WERI-Rb-1 (cell line): ENCODE measurements around the gene ZG16B.

Experiments used
- DNase-seq: peaks from one replicate; pipeline ENCODE4 v3.0.0-alpha.2; 2020
- H3K27ac ChIP-seq: fragments of 250-450 bp; sonication (Bioruptor Pico); 2 replicates; pipeline ENCODE4 v1.5.1; 2020; ENCODE audit warnings: mild to moderate bottlenecking, moderate library complexity
- H3K27me3 ChIP-seq: fragments of 250-450 bp; sonication (Bioruptor Pico); 2 replicates; pipeline ENCODE4 v1.5.1; 2021; ENCODE audit warnings: mild to moderate bottlenecking, low read depth, moderate library complexity; ENCODE audit not compliant: insufficient read depth, severe bottlenecking
- H3K36me3 ChIP-seq: fragments of 250-450 bp; sonication (Bioruptor Pico); 2 replicates; pipeline ENCODE4 v1.5.1; 2020; ENCODE audit warnings: mild to moderate bottlenecking, moderate library complexity
- H3K4me3 ChIP-seq: 2 replicates; pipeline ENCODE4 v1.5.1; 2011; ENCODE audit warnings: low read depth, mild to moderate bottlenecking, control low read depth, low read length
- H3K9me3 ChIP-seq: fragments of 250-450 bp; sonication (Bioruptor Pico); 2 replicates; pipeline ENCODE4 v1.5.1; 2021; ENCODE audit warnings: mild to moderate bottlenecking, moderate library complexity; ENCODE audit not compliant: severe bottlenecking
- TF ChIP-seq, protein P1 (sequence below): IDR thresholded peaks from 2 replicates; pipeline ENCODE4 v1.5.1; 2011; ENCODE audit warnings: low read depth, mild to moderate bottlenecking, control low read depth, inconsistent platforms, low read length

Gene ZG16B

GRCh38 chr16:2808181-2808580 lies 21.9 kb upstream of the ZG16B start:
- no peak for DNase-seq
- Histone ChIP-seq H3K36me3 (no peaks in the 10 kb centered on the region), H3K27me3 (no peaks in the 10 kb centered on the region), H3K4me3 (no peak overlapping the region), H3K27ac (no peak overlapping the region), H3K9me3 (peaks cover under 1% of the 10 kb centered on the region)
- TF ChIP-seq, protein P1, sequence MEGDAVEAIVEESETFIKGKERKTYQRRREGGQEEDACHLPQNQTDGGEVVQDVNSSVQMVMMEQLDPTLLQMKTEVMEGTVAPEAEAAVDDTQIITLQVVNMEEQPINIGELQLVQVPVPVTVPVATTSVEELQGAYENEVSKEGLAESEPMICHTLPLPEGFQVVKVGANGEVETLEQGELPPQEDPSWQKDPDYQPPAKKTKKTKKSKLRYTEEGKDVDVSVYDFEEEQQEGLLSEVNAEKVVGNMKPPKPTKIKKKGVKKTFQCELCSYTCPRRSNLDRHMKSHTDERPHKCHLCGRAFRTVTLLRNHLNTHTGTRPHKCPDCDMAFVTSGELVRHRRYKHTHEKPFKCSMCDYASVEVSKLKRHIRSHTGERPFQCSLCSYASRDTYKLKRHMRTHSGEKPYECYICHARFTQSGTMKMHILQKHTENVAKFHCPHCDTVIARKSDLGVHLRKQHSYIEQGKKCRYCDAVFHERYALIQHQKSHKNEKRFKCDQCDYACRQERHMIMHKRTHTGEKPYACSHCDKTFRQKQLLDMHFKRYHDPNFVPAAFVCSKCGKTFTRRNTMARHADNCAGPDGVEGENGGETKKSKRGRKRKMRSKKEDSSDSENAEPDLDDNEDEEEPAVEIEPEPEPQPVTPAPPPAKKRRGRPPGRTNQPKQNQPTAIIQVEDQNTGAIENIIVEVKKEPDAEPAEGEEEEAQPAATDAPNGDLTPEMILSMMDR = no peak

DNA sequence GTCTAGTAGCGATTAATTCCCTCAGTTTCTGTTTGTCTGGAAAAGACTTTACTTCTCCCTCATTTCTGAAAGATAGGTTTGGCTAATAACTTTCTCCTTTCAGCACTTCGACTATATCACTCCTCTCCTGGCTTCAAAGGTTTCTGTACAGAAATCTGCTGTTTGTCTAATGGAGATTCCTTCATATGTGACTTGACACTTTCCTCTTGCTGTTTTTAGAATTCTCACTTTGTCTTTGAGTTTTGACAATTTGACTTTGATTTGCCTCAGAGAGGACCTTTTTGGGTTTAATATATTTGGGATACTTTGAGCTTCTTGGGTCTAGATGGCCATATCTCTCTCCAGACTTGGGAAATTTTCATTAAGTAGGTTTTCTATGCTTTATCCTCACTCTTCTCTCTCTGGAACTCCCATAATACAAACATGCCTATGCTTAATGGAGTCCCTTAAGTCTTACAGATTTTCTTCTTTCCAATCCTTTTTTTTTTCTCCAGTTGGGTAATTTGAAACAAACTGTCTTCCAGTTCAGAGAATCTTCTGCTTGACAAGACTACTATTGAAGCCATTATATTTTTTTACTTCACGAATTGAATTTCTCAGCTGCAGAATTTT lies 20.8 kb upstream of the ZG16B start:
- Histone ChIP-seq H3K27me3 (no peaks in the 10 kb centered on the region), H3K4me3 (no peak overlapping the region), H3K9me3 (no peaks in the 10 kb centered on the region), H3K27ac (no peak overlapping the region), H3K36me3 (no peaks in the 10 kb centered on the region)
- DNase-seq = no peak
- TF ChIP-seq, protein P1 = no peak

- TF ChIP-seq, protein P1 = no peak
- H3K9me3 ChIP-seq = no peaks in the 10 kb centered on the region
- H3K27me3 ChIP-seq = no peaks in the 10 kb centered on the region
- no peaks in the 10 kb centered on the region for H3K36me3 ChIP-seq
- DNase-seq = peak; percentile 2
- no peak overlapping the region for H3K27ac ChIP-seq
- H3K4me3 ChIP-seq = no peak overlapping the region
Observed at GRCh38 chr16:2810651-2811050, 19.5 kb upstream of the ZG16B start.

DNA sequence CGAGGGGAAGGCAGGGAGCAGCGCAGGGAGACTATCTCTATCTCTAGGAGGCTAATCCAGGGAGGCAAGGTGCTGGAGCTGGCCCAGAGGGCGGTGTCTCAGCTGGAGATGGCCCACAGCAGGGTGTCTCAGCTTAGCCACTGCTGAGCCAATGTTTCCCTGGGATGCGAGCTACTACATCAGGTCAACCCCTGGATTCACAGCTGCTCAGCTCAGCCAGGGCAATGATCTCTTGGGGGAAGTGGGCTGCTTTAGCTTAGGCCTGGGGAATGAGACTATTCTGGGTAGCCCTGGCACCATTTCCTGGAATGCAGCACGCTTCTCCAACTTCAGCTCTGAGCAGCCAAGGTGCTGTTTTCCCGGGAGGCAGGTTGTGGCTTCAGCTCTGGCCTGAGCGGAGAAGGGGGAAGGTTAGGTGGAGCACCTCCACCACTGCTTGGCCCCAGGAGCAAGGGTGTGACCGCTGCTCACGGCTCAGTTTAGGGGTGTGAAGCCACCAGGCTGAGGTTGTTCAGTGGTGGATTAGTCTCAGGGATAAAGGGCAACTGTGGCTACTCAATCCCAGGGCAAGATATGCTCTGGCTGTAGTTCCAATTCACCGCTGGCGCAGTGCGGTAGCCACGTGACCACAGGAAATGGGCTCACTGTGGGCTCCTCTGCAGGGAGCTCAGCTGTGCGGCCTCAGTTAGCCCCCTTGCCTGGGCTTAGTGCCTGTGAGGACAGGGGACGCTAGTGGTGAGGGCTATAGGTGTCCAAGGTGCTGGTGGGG lies 18.2 kb upstream of the ZG16B start:
- no peak overlapping the region for H3K4me3 ChIP-seq
- no peaks in the 10 kb centered on the region for H3K27me3 ChIP-seq
- peak; percentile 66 for DNase-seq

DNA sequence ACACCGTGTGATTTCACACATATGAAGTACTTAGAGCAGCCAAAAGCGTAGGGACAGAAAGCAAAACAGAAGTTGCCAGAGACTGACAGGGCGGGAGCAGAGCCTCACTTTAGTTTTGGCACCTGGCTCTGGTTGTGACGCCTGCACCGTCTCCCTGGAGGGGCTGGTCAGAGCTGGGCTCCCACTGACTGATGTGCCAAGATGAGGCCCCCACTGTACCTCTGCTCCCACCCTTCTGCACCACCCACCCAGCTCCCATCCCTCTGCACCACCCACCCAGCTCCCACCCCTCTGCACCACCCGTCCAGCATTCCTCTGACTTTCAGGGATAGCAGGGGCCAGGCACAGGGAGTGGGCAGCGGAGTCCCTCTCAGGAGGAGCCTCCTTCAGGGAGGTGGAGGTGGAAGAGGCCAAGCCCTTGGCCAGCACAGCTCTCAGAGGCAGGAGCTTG lies 16.3 kb upstream of the ZG16B start:
- Histone ChIP-seq H3K27me3 (no peaks in the 10 kb centered on the region), H3K4me3 (no peak overlapping the region), H3K27ac (no peak overlapping the region), H3K9me3 (no peaks in the 10 kb centered on the region), H3K36me3 (no peaks in the 10 kb centered on the region)
- TF ChIP-seq, protein P1 = no peak
- no peak for DNase-seq

More for the DNA sequence above, 18.2 kb upstream of the ZG16B start:
- no peaks in the 10 kb centered on the region for H3K9me3 ChIP-seq
- TF ChIP-seq, protein P1 = no peak
- no peak overlapping the region for H3K27ac ChIP-seq
- no peaks in the 10 kb centered on the region for H3K36me3 ChIP-seq
